WTC11 (cell line): ENCODE data around the gene MYH9. TPM values are rescaled to one million over a fixed set of nuclear protein-coding genes. Genes with fewer than 3 reads are reported as not detected.

Experiments
- ATAC-seq: fragments of 200-7000 bp; cut with Tn5 transposase; 2 replicates; pipeline ENCODE4 v1.10.0; 2021; ENCODE audit warnings: mild to moderate bottlenecking, moderate library complexity
- CTCF ChIA-PET: fragments of 300-600 bp; sonication (Branson Sonifier 250); formaldehyde crosslinking; loops from one replicate; lab custom pipeline; 2021; ENCODE audit warnings: antibody characterized with exemption; lab: Charles Lee
- POLR2A ChIA-PET: fragments of 350-600 bp; sonication (Branson Sonifier 250); formaldehyde crosslinking; loops from one replicate; lab custom pipeline; 2021; ENCODE audit warnings: antibody characterized with exemption; lab: Charles Lee
- DNase-seq: peaks from one replicate; pipeline ENCODE4 v3.0.0; 2021; ENCODE audit warnings: low spot score
- H3K27ac Mint-ChIP-seq: 2 replicates; pipeline ENCODE4 v1.8.0; 2021; ENCODE audit warnings: mixed read lengths
- H3K27me3 Mint-ChIP-seq: 2 replicates; pipeline ENCODE4 v1.8.0; 2021; ENCODE audit warnings: low read depth, mild to moderate bottlenecking, moderate library complexity, mixed read lengths
- H3K36me3 Mint-ChIP-seq: 2 replicates; pipeline ENCODE4 v1.8.0; 2021; ENCODE audit warnings: mixed read lengths
- H3K4me1 Mint-ChIP-seq: 2 replicates; pipeline ENCODE4 v1.8.0; 2022; ENCODE audit warnings: mixed read lengths
- H3K4me3 Mint-ChIP-seq: 2 replicates; pipeline ENCODE4 v1.8.0; 2021; ENCODE audit warnings: mild to moderate bottlenecking, moderate library complexity, mixed read lengths
- H3K9me3 Mint-ChIP-seq: 2 replicates; pipeline ENCODE4 v1.8.0; 2021; ENCODE audit warnings: mixed read lengths
- CREB1 ChIP-seq: sonication (generic); formaldehyde crosslinking; IDR thresholded peaks from 2 replicates; pipeline ENCODE4 v1.8.0; 2023; ENCODE audit warnings: mild to moderate bottlenecking, missing genetic modification reagents
- FOXJ3 ChIP-seq: sonication (generic); formaldehyde crosslinking; IDR thresholded peaks from 2 replicates; pipeline ENCODE4 v1.9.0; 2021; ENCODE audit warnings: missing genetic modification reagents, mild to moderate bottlenecking, borderline replicate concordance
- FOXP1 ChIP-seq: sonication (generic); formaldehyde crosslinking; IDR thresholded peaks from 2 replicates; pipeline ENCODE4 v1.8.0; 2022; ENCODE audit warnings: missing genetic modification reagents, mild to moderate bottlenecking, moderate library complexity, borderline replicate concordance
- IRF2 ChIP-seq: sonication (generic); formaldehyde crosslinking; IDR thresholded peaks from 2 replicates; pipeline ENCODE4 v1.8.0; 2022; ENCODE audit warnings: low read depth, missing genetic modification reagents, borderline replicate concordance
- JAZF1 ChIP-seq: fragments of 250-450 bp; sonication (Bioruptor Pico); IDR thresholded peaks from 2 replicates; pipeline ENCODE4 v1.9.0; 2021; ENCODE audit warnings: moderate library complexity, mild to moderate bottlenecking, inconsistent platforms
- NFE2L1 ChIP-seq: sonication (generic); formaldehyde crosslinking; IDR thresholded peaks from 2 replicates; pipeline ENCODE4 v1.8.1; 2023; ENCODE audit warnings: missing genetic modification reagents
- NR1H2 ChIP-seq: sonication (generic); formaldehyde crosslinking; IDR thresholded peaks from 2 replicates; pipeline ENCODE4 v1.9.0; 2021; ENCODE audit warnings: mild to moderate bottlenecking, moderate library complexity, missing genetic modification reagents
- NR2C2 ChIP-seq: sonication (generic); formaldehyde crosslinking; IDR thresholded peaks from 2 replicates; pipeline ENCODE4 v1.8.0; 2022; ENCODE audit warnings: mild to moderate bottlenecking, missing genetic modification reagents
- OVOL2 ChIP-seq: fragments of 250-450 bp; sonication (Bioruptor Pico); IDR thresholded peaks from 2 replicates; pipeline ENCODE4 v1.9.0; 2021; ENCODE audit warnings: mild to moderate bottlenecking, borderline replicate concordance
- TEAD4 ChIP-seq: sonication (generic); formaldehyde crosslinking; IDR thresholded peaks from 2 replicates; pipeline ENCODE4 v1.8.0; 2022; ENCODE audit warnings: mild to moderate bottlenecking, missing genetic modification reagents
- ZNF232 ChIP-seq: sonication (generic); formaldehyde crosslinking; IDR thresholded peaks from 2 replicates; pipeline ENCODE4 v1.8.0; 2022; ENCODE audit warnings: mild to moderate bottlenecking, missing genetic modification reagents
- ZNF317 ChIP-seq: sonication (generic); formaldehyde crosslinking; IDR thresholded peaks from 2 replicates; pipeline ENCODE4 v1.8.1; 2023; ENCODE audit warnings: low read depth, mild to moderate bottlenecking, moderate library complexity, missing genetic modification reagents, borderline replicate concordance
- ZNF423 ChIP-seq: fragments of 250-450 bp; sonication (Bioruptor Pico); IDR thresholded peaks from 2 replicates; pipeline ENCODE4 v2.1.2; 2022; ENCODE audit warnings: mild to moderate bottlenecking, moderate library complexity
- total RNA-seq: library from RNA; stranded (reverse); gene quantifications from 3 replicates; pipeline ENCODE4 v1.2.3, GENCODE V29; 2021
- TF ChIP-seq, protein P1 (sequence below): fragments of 250-450 bp; sonication (Bioruptor Pico); IDR thresholded peaks from 2 replicates; pipeline ENCODE4 v1.8.0; 2021; ENCODE audit warnings: mild to moderate bottlenecking
- TF ChIP-seq, protein P2 (sequence below): sonication (generic); formaldehyde crosslinking; IDR thresholded peaks from 2 replicates; pipeline ENCODE4 v1.8.1; 2022; ENCODE audit warnings: low read depth, missing genetic modification reagents, borderline replicate concordance
- TF ChIP-seq, protein P3 (sequence below): sonication (generic); formaldehyde crosslinking; IDR thresholded peaks from 2 replicates; pipeline ENCODE4 v1.8.0; 2022; ENCODE audit warnings: mild to moderate bottlenecking, missing genetic modification reagents
- TF ChIP-seq, protein P4 (sequence below): sonication (generic); formaldehyde crosslinking; IDR thresholded peaks from 2 replicates; pipeline ENCODE4 v1.8.1; 2023; ENCODE audit warnings: mild to moderate bottlenecking, missing genetic modification reagents
- TF ChIP-seq, protein P5 (sequence below): fragments of 250-450 bp; sonication (Bioruptor Pico); IDR thresholded peaks from 2 replicates; pipeline ENCODE4 v2.1.2; 2022; ENCODE audit warnings: mild to moderate bottlenecking, moderate library complexity
- TF ChIP-seq, protein P6 (sequence below): sonication (generic); formaldehyde crosslinking; IDR thresholded peaks from 2 replicates; pipeline ENCODE4 v1.8.0; 2022; ENCODE audit warnings: mild to moderate bottlenecking, missing genetic modification reagents
- TF ChIP-seq, protein P7 (sequence below): sonication (generic); formaldehyde crosslinking; IDR thresholded peaks from 2 replicates; pipeline ENCODE4 v1.8.0; 2022; ENCODE audit warnings: mild to moderate bottlenecking, missing genetic modification reagents
- TF ChIP-seq, protein P8 (sequence below): sonication (generic); formaldehyde crosslinking; IDR thresholded peaks from 2 replicates; pipeline ENCODE4 v1.8.0; 2022; ENCODE audit warnings: mild to moderate bottlenecking, missing genetic modification reagents

Gene MYH9
- total RNA-seq, 1 experiment from 2014 or later: 277 TPM

DNA sequence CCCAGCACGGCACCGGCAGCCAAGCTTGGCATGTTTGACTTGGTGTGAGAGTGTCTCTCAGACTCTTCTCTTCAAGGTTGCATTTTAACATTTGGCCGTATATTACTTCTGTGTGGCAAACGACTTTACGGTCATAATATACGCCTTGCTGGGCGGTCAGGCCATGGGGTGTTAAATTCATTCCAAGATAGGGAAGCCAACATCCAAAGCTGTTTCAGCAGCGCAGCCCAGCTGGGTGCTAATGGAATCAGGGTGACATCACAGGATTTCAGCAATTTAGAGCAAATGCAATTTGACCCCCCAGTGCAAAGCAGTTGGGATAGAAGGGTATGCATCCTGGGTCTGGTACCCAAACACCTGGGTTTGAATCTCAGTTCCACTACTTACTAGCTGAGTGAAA is 16.7 kb upstream of the MYH9 start:
- Mint-ChIP-seq H3K27me3 (no peaks in the 10 kb centered on the region), H3K27ac (no peak overlapping the region), H3K4me1 (peaks cover 9% of the 10 kb centered on the region), H3K36me3 (no peaks in the 10 kb centered on the region), H3K4me3 (no peak overlapping the region), H3K9me3 (no peaks in the 10 kb centered on the region)
- ChIA-PET POLR2A (no interaction called here), CTCF (interaction anchor here (0.8 to 0.9 kb wide), 2 partner anchors 82 to 103 kb away, joined by 4 read pairs; no protein-coding TSS in a partner anchor)
- ATAC-seq (no peak), DNase-seq (no peak)
- no peak for TF ChIP-seq IRF2 (CRISPR knock-in tag)
- TF ChIP-seq, protein P1, sequence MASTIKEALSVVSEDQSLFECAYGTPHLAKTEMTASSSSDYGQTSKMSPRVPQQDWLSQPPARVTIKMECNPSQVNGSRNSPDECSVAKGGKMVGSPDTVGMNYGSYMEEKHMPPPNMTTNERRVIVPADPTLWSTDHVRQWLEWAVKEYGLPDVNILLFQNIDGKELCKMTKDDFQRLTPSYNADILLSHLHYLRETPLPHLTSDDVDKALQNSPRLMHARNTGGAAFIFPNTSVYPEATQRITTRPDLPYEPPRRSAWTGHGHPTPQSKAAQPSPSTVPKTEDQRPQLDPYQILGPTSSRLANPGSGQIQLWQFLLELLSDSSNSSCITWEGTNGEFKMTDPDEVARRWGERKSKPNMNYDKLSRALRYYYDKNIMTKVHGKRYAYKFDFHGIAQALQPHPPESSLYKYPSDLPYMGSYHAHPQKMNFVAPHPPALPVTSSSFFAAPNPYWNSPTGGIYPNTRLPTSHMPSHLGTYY (CRISPR knock-in tag): no peak
- TF ChIP-seq, protein P2, sequence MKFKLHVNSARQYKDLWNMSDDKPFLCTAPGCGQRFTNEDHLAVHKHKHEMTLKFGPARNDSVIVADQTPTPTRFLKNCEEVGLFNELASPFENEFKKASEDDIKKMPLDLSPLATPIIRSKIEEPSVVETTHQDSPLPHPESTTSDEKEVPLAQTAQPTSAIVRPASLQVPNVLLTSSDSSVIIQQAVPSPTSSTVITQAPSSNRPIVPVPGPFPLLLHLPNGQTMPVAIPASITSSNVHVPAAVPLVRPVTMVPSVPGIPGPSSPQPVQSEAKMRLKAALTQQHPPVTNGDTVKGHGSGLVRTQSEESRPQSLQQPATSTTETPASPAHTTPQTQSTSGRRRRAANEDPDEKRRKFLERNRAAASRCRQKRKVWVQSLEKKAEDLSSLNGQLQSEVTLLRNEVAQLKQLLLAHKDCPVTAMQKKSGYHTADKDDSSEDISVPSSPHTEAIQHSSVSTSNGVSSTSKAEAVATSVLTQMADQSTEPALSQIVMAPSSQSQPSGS (CRISPR knock-in tag): no peak
- TF ChIP-seq FOXJ3: no peak
- TF ChIP-seq, protein P3, sequence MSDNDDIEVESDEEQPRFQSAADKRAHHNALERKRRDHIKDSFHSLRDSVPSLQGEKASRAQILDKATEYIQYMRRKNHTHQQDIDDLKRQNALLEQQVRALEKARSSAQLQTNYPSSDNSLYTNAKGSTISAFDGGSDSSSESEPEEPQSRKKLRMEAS (CRISPR knock-in tag): no peak
- no peak for TF ChIP-seq NFE2L1 (CRISPR knock-in tag)
- no peak for TF ChIP-seq FOXP1 (CRISPR knock-in tag)

DNA sequence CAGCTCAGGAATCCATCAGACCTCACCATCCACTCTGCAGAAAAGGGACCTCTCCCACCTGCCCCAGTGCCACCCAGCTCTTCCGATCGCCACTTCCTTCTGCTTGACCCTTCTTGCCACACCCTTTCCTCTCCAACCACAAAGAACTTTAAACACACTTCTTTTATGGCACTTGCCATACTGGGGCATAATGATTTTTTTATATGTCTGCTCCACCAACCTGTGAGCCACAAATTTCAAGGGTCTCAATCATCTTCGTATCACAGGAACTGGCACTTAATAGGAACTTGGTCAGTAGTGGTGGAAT is 11.7 kb upstream of the MYH9 start:
- TF ChIP-seq ZNF317 (CRISPR knock-in tag): no peak
- no peak for TF ChIP-seq ZNF423
- TF ChIP-seq CREB1: no peak
- no peak for TF ChIP-seq TEAD4
- TF ChIP-seq, protein P2 (CRISPR knock-in tag): no peak
- TF ChIP-seq JAZF1 (CRISPR knock-in tag): no peak
- TF ChIP-seq, protein P1 (CRISPR knock-in tag): no peak
- TF ChIP-seq, protein P4, sequence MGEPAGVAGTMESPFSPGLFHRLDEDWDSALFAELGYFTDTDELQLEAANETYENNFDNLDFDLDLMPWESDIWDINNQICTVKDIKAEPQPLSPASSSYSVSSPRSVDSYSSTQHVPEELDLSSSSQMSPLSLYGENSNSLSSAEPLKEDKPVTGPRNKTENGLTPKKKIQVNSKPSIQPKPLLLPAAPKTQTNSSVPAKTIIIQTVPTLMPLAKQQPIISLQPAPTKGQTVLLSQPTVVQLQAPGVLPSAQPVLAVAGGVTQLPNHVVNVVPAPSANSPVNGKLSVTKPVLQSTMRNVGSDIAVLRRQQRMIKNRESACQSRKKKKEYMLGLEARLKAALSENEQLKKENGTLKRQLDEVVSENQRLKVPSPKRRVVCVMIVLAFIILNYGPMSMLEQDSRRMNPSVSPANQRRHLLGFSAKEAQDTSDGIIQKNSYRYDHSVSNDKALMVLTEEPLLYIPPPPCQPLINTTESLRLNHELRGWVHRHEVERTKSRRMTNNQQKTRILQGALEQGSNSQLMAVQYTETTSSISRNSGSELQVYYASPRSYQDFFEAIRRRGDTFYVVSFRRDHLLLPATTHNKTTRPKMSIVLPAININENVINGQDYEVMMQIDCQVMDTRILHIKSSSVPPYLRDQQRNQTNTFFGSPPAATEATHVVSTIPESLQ: no peak
- TF ChIP-seq, protein P5, sequence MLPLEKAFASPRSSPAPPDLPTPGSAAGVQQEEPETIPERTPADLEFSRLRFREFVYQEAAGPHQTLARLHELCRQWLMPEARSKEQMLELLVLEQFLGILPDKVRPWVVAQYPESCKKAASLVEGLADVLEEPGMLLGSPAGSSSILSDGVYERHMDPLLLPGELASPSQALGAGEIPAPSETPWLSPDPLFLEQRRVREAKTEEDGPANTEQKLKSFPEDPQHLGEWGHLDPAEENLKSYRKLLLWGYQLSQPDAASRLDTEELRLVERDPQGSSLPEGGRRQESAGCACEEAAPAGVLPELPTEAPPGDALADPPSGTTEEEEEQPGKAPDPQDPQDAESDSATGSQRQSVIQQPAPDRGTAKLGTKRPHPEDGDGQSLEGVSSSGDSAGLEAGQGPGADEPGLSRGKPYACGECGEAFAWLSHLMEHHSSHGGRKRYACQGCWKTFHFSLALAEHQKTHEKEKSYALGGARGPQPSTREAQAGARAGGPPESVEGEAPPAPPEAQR (CRISPR knock-in tag): no peak
- TF ChIP-seq, protein P6, sequence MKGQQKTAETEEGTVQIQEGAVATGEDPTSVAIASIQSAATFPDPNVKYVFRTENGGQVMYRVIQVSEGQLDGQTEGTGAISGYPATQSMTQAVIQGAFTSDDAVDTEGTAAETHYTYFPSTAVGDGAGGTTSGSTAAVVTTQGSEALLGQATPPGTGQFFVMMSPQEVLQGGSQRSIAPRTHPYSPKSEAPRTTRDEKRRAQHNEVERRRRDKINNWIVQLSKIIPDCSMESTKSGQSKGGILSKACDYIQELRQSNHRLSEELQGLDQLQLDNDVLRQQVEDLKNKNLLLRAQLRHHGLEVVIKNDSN (CRISPR knock-in tag): no peak
- TF ChIP-seq NR2C2 (CRISPR knock-in tag): no peak
- TF ChIP-seq, protein P7, sequence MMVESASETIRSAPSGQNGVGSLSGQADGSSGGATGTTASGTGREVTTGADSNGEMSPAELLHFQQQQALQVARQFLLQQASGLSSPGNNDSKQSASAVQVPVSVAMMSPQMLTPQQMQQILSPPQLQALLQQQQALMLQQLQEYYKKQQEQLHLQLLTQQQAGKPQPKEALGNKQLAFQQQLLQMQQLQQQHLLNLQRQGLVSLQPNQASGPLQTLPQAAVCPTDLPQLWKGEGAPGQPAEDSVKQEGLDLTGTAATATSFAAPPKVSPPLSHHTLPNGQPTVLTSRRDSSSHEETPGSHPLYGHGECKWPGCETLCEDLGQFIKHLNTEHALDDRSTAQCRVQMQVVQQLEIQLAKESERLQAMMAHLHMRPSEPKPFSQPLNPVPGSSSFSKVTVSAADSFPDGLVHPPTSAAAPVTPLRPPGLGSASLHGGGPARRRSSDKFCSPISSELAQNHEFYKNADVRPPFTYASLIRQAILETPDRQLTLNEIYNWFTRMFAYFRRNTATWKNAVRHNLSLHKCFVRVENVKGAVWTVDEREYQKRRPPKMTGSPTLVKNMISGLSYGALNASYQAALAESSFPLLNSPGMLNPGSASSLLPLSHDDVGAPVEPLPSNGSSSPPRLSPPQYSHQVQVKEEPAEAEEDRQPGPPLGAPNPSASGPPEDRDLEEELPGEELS (CRISPR knock-in tag): no peak
- TF ChIP-seq, protein P8, sequence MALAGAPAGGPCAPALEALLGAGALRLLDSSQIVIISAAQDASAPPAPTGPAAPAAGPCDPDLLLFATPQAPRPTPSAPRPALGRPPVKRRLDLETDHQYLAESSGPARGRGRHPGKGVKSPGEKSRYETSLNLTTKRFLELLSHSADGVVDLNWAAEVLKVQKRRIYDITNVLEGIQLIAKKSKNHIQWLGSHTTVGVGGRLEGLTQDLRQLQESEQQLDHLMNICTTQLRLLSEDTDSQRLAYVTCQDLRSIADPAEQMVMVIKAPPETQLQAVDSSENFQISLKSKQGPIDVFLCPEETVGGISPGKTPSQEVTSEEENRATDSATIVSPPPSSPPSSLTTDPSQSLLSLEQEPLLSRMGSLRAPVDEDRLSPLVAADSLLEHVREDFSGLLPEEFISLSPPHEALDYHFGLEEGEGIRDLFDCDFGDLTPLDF (CRISPR knock-in tag): no peak
- no peak for TF ChIP-seq OVOL2 (CRISPR knock-in tag)
- no peak for TF ChIP-seq NR1H2
- no peak for TF ChIP-seq ZNF232 (CRISPR knock-in tag)
- ChIA-PET POLR2A (no interaction called here), CTCF (no interaction called here)
- Mint-ChIP-seq H3K4me3 (no peak overlapping the region), H3K36me3 (no peaks in the 10 kb centered on the region), H3K27me3 (no peaks in the 10 kb centered on the region), H3K9me3 (no peaks in the 10 kb centered on the region), H3K27ac (0 out of 2 replicates have a peak overlapping the region, but pooled peaks have one; percentile 17), H3K4me1 (peaks cover 20% of the 10 kb centered on the region)
- ATAC-seq: no peak
- DNase-seq: no peak
